Caco-2 (cell line): ENCODE results near the gene ABHD4. TPM values are rescaled to one million over a fixed set of nuclear protein-coding genes. Genes with fewer than 3 reads are reported as not detected.

Source experiments
- BruUV-seq: library from RNA; stranded (reverse); fragments of 400-500 nt; replicated peaks from 2 replicates; lab custom pipeline; 2021; lab: Mats Ljungman, UMichigan
- CTCF ChIA-PET: fragments of 300-600 bp; sonication (Branson Sonifier 250); formaldehyde crosslinking; loops from one replicate; lab custom pipeline; 2022; ENCODE audit warnings: antibody characterized with exemption; lab: Charles Lee
- POLR2A ChIA-PET: fragments of 300-600 bp; sonication (Branson Sonifier 250); formaldehyde crosslinking; loops from one replicate; lab custom pipeline; 2022; ENCODE audit warnings: antibody characterized with exemption; lab: Charles Lee
- DNase-seq, 2 experiments: peaks; one replicate each; pipeline versions ENCODE4 v3.0.0 to v3.0.0-alpha.2; 2020 to 2022
- H3K27me3 ChIP-seq: replicated peaks from 2 replicates; pipeline ENCODE4 v1.6.0; 2011; ENCODE audit warnings: low read length; ENCODE audit not compliant: control insufficient read depth, insufficient read depth
- H3K36me3 ChIP-seq: 2 replicates; pipeline ENCODE4 v1.5.1; 2011; ENCODE audit warnings: low read length; ENCODE audit not compliant: control insufficient read depth, insufficient read depth
- H3K4me1 ChIP-seq: fragments of 250-450 bp; sonication (Bioruptor Pico); 2 replicates; pipeline ENCODE4 v1.5.1; 2020; ENCODE audit warnings: mild to moderate bottlenecking
- H3K4me3 ChIP-seq: 2 replicates; pipeline ENCODE4 v1.5.1; 2011; ENCODE audit warnings: low read depth, mild to moderate bottlenecking, control low read depth, low read length
- H3K9me3 ChIP-seq: fragments of 250-450 bp; sonication (Bioruptor Pico); 2 replicates; pipeline ENCODE4 v1.5.1; 2020; ENCODE audit warnings: mild to moderate bottlenecking, moderate library complexity
- H3K27ac Mint-ChIP-seq: one replicate; pipeline ENCODE4 v1.8.0; 2022; ENCODE audit warnings: mixed read lengths; ENCODE audit not compliant: unreplicated experiment
- H3K27me3 Mint-ChIP-seq: one replicate; pipeline ENCODE4 v1.8.0; 2022; ENCODE audit warnings: mixed read lengths; ENCODE audit not compliant: insufficient read depth, unreplicated experiment
- H3K36me3 Mint-ChIP-seq: one replicate; pipeline ENCODE4 v1.8.0; 2022; ENCODE audit warnings: mild to moderate bottlenecking, mixed read lengths; ENCODE audit not compliant: insufficient read depth, unreplicated experiment
- H3K4me1 Mint-ChIP-seq: one replicate; pipeline ENCODE4 v1.8.0; 2022; ENCODE audit warnings: low read depth, mixed read lengths; ENCODE audit not compliant: unreplicated experiment
- H3K4me3 Mint-ChIP-seq: one replicate; pipeline ENCODE4 v1.8.0; 2022; ENCODE audit warnings: mild to moderate bottlenecking, moderate library complexity, mixed read lengths; ENCODE audit not compliant: unreplicated experiment
- H3K9me3 Mint-ChIP-seq: one replicate; pipeline ENCODE4 v1.8.0; 2022; ENCODE audit warnings: mixed read lengths; ENCODE audit not compliant: unreplicated experiment
- CTCF ChIP-seq, 2 experiments: fragments of 200-600 bp in 1 of 2; IDR thresholded peaks; 1 replicate in 1 of 2; 2 replicates in 1 of 2; pipeline versions ENCODE4 v1.5.1 to v1.8.0; 2011 to 2022; ENCODE audit warnings: antibody characterized with exemption in 1 of 2, control low read depth in 1 of 2, inconsistent platforms in 1 of 2, low read depth in 1 of 2, low read length in 1 of 2, mild to moderate bottlenecking in 1 of 2, moderate library complexity in 1 of 2; ENCODE audit not compliant: insufficient read depth in 1 of 2, severe bottlenecking in 1 of 2, unreplicated experiment in 1 of 2
- intact Hi-C: fragments of 100-400 bp; cut with micrococcal nuclease; formaldehyde crosslinking; loops from one replicate; pipeline ENCODE4 v1.10.0; 2022; ENCODE audit not compliant: unreplicated experiment
- total RNA-seq: library from RNA; stranded (reverse); gene quantifications from 2 replicates; pipeline ENCODE4 v1.2.3, GENCODE V29; 2022

Gene ABHD4
- total RNA-seq, 1 experiment from 2014 or later, result 73.5 TPM

- Histone ChIP-seq H3K9me3 (no peaks in the 10 kb centered on the region), H3K4me1 (peaks cover 24% of the 10 kb centered on the region), H3K36me3 (no peaks in the 10 kb centered on the region), H3K4me3 (no peak overlapping the region), H3K27me3 (no peaks in the 10 kb centered on the region)
- no peak for TF ChIP-seq CTCF (IDR thresholded peaks at IDR 0.05; ENCODE audit: insufficient read depth in 1 of 2, low read depth in 1 of 2, low read length in 1 of 2, severe bottlenecking in 1 of 2, unreplicated experiment in 1 of 2)
- ChIA-PET CTCF (interaction anchor here (2.3 kb wide), 1 partner anchor 196 kb away, joined by 11 read pairs; no protein-coding TSS in a partner anchor), POLR2A (no interaction called here)
- Mint-ChIP-seq H3K27ac (no peak overlapping the region), H3K4me1 (peaks cover 5% of the 10 kb centered on the region), H3K27me3 (no peaks in the 10 kb centered on the region), H3K9me3 (no peaks in the 10 kb centered on the region), H3K36me3 (peaks cover 5% of the 10 kb centered on the region), H3K4me3 (no peak overlapping the region)
- intact Hi-C loops, result no loop called here
- DNase-seq, result no peak
- BruUV-seq, result no TSS peak
These were observed 58.1 kb downstream of the ABHD4 start for GRCh38 chr14:22656226-22656625.

- H3K9me3 ChIP-seq, result no peaks in the 10 kb centered on the region
- Mint-ChIP-seq H3K36me3 (no peaks in the 10 kb centered on the region), H3K27ac (no peak overlapping the region), H3K9me3 (no peaks in the 10 kb centered on the region), H3K4me3 (no peak overlapping the region), H3K4me1 (peaks cover 5% of the 10 kb centered on the region), H3K27me3 (no peaks in the 10 kb centered on the region)
- H3K4me3 ChIP-seq, result no peak overlapping the region
- intact Hi-C loops, result no loop called here
- BruUV-seq, result no TSS peak
- TF ChIP-seq CTCF (IDR thresholded peaks at IDR 0.05; ENCODE audit: insufficient read depth in 1 of 2, low read depth in 1 of 2, low read length in 1 of 2, severe bottlenecking in 1 of 2, unreplicated experiment in 1 of 2), result no peak
- H3K27me3 ChIP-seq, result no peaks in the 10 kb centered on the region
- POLR2A ChIA-PET, result interaction anchor here (1.6 kb wide), 1 partner anchor 109 kb away, joined by 4 read pairs; the partner anchor contains the start of gene OXA1L
- H3K36me3 ChIP-seq, result no peaks in the 10 kb centered on the region
- peaks cover 24% of the 10 kb centered on the region for H3K4me1 ChIP-seq
- DNase-seq, result no peak
- CTCF ChIA-PET, result interaction anchor here (1.0 to 4.1 kb wide), 8 partner anchors 56 to 195 kb away, joined by 3 to 22 read pairs (median 6); partner anchors contain the start of gene OXA1L
These were observed 59.0 kb downstream of the ABHD4 start for GRCh38 chr14:22656945-22657731.

DNA sequence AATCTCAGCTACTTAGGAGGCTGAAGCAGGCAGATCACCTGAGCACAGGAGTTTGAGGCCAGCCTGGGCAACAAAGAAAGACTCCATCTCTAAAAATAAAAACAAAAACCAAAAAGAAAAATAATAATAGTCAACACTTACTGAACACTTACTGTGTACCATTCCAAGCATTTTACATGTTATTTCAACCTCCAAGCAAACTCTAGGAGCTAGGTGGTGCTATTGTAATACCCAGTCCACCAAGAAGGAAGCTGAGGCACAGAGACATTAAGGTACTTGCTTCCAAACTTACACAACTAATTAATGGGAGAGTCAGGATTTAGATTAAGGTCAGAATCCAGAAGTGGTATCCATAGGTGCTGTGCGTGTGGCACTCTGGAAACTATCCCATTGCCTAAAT, 59.8 kb downstream of the ABHD4 start:
- H3K9me3 ChIP-seq, result no peaks in the 10 kb centered on the region
- no peaks in the 10 kb centered on the region for H3K27me3 ChIP-seq
- POLR2A ChIA-PET, result interaction anchor here (0.8 to 1.6 kb wide), 2 partner anchors 11 to 108 kb away, joined by 3 to 4 read pairs; partner anchors contain the start of gene OXA1L
- no peak overlapping the region for H3K4me3 ChIP-seq
- no peaks in the 10 kb centered on the region for H3K27me3 Mint-ChIP-seq
- peaks cover 2% of the 10 kb centered on the region for H3K36me3 Mint-ChIP-seq
- peaks cover 24% of the 10 kb centered on the region for H3K4me1 ChIP-seq
- H3K9me3 Mint-ChIP-seq, result no peaks in the 10 kb centered on the region
- H3K36me3 ChIP-seq, result no peaks in the 10 kb centered on the region
- BruUV-seq, result no TSS peak
- CTCF ChIA-PET, result interaction anchor here (0.7 to 4.1 kb wide), 9 partner anchors 55 to 195 kb away, joined by 3 to 22 read pairs (median 5); partner anchors contain the start of gene OXA1L
- peaks cover 5% of the 10 kb centered on the region for H3K4me1 Mint-ChIP-seq
- no peak overlapping the region for H3K27ac Mint-ChIP-seq
- no peak overlapping the region for H3K4me3 Mint-ChIP-seq
- intact Hi-C loops, result loop anchor here (1.0 kb wide), 2 partner anchors 55 to 195 kb away; no protein-coding TSS in a partner anchor
- peak in 1 of 2 experiments; percentile 26 for TF ChIP-seq CTCF (IDR thresholded peaks at IDR 0.05; ENCODE audit: insufficient read depth in 1 of 2, low read depth in 1 of 2, low read length in 1 of 2, severe bottlenecking in 1 of 2, unreplicated experiment in 1 of 2)
- DNase-seq, result peak in 1 of 2 experiments; percentile 34
